Activated CD4-positive, alpha-beta T cell treated with anti-CD3 and anti-CD28 coated beads, Interleukin-10, Interleukin-2, amounts not matched to agents 100 ng/mL and 50 ng/mL, durations not matched to agents 16 hours and 8 hours (primary cell): ENCODE results near the gene XIRP2.

Experiments
- DNase-seq: peaks from one replicate; pipeline ENCODE4 v3.0.0-alpha.2; 2020

Gene XIRP2, protein sequence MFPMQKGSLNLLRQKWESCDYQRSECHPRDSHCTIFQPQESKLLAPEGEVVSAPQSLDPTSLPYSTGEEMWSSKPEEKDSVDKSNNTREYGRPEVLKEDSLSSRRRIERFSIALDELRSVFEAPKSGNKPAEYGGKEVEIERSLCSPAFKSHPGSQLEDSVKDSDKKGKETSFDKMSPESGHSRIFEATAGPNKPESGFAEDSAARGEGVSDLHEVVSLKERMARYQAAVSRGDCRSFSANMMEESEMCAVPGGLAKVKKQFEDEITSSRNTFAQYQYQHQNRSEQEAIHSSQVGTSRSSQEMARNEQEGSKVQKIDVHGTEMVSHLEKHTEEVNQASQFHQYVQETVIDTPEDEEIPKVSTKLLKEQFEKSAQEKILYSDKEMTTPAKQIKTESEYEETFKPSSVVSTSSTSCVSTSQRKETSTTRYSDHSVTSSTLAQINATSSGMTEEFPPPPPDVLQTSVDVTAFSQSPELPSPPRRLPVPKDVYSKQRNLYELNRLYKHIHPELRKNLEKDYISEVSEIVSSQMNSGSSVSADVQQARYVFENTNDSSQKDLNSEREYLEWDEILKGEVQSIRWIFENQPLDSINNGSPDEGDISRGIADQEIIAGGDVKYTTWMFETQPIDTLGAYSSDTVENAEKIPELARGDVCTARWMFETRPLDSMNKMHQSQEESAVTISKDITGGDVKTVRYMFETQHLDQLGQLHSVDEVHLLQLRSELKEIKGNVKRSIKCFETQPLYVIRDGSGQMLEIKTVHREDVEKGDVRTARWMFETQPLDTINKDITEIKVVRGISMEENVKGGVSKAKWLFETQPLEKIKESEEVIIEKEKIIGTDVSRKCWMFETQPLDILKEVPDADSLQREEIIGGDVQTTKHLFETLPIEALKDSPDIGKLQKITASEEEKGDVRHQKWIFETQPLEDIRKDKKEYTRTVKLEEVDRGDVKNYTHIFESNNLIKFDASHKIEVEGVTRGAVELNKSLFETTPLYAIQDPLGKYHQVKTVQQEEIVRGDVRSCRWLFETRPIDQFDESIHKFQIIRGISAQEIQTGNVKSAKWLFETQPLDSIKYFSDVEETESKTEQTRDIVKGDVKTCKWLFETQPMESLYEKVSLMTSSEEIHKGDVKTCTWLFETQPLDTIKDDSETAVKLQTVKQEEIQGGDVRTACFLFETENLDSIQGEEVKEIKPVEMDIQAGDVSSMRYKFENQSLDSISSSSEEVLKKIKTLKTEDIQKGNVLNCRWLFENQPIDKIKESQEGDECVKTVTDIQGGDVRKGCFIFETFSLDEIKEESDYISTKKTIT (N-terminal part only)

DNA sequence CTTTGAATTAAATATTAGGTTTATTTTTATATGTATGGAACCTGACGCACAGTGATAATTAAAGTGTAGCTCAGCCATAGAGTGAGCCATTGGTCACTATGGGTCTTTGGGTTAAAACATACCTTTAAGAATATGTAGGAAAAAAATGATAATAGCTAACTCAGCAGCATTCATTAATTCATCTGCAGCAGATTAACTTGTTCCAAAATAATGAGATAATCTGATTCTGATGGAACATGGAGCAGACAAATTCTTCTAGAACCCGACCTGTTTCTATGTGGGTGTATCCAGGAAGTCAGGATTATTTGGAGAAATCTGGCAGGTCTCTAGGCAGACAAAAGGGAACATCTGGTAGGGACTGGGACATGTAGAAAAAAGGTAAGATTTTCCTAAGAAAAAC, at the start of gene XIRP2:
TSS of gene XIRP2 (plus strand) at position 301 of the 400 bp plus-strand sequence. CDS start 15,003 bp downstream, outside the sequence.
- no peak for DNase-seq

DNA sequence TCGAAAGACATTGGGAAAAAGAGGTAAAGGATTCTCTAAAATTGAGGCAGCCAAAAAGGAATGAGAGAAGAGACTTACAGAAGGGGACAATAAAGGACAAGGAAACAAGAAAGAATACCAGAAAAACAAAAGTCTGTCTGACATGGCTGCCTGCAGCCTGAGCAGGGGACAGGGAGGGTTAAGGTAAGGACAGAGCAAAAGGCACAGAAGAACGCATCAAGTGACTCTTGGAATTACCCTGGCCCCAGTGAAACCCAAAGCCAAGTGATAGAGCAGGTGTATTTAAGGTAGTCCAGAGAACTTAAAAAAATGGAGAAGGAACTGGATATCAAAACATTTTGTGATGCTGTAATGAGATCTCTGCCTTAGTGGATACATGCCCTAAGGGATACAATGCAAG, 47.1 kb upstream of the XIRP2 start:
- DNase-seq: no peak

DNA sequence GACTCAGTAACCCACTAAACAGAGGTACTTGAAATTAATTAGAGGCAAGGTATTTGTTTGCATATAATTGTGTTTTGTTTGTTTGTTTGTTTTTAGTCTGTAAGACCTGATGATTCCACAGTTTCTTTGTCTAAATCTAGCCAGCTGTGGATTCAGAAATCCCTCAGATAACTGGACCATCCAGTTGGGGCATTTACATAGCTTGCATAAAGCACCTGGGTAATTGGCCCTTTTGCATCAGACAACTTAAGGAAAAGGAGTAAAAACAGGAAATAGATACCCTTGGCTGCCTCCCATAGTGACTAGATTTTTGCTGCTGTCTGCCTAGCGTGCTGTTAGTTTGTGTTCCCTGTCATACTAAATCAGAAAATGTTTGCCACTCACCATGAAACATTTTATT, 46.6 kb upstream of the XIRP2 start:
- DNase-seq: no peak

DNA sequence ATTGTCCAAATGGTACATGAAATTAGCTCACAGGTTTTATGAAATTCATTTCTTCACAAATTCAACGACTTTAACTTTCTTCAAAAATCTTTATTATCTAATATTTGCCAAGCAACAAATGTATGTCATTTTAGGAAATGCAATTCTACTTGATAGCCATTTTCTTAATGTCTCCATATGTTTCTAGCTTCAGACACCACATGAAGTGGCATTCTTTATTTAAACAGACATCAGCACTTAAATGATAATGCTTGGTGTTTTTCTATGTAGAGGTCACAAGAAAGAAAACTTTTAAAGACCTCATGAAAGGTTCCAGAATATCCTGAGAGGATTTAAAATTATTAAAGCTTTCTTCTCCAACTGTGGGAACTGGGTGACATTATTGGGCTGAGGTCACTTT, 44.2 kb upstream of the XIRP2 start:
- DNase-seq: no peak

DNA sequence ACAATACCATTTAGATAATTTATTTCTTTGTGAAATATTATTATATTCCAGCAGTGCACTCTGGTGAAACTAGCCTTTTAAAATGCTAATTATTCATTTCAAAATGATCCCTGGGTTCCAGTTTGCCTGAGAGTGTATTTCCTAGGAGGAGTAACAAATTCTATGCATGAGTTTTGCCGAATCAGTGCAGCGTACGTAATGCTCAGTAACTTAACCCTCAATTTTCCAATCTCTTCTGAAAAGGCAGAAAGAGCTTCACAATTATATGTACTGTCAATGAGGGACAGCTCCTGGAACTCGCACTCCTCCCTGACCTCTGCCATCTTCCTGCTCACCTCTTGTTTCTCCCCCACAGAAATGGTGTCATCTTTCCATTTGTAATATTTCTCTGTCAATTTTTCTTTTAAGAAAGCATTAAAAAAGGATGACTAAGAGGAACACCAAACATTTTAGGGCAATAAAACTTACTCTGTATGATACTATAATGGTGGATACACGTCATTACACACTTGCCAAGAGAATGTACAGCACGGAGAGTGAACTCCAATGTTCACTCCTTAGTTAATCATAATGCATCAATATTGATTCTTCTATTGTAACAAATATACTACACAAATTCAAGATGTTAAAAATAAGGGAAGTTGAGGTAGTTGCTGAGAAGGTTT, 25.7 kb upstream of the XIRP2 start:
- DNase-seq: no peak

DNA sequence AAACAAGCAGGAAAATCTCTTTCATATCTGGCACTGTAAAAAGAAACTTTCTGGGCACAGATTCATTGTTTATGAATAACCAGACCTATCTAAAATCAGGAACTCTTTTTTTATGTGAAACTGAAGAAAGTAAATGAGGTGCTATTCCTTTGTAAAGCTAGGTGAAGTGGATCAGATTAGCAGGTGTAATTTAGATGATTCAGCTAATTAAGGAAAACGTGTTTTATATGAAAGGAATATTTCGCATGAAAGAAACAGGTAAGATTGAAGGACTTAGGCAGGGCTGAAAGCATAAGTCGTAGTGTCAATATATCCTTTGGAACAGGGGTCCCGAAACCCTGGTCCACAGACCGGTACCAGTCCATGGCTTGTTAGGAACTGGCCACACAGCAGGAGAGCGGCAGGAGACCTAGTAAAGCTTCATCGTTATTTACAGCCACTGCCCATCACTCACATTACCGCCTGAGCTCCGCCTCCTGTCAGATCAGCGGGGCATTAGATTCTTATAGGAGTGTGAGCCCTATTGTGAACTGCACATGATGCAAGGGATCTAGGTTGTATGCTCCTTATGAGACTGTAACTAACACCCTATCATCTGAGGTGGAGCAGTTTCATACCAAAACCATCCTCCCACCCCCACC, 20.3 kb upstream of the XIRP2 start:
- DNase-seq: no peak

DNA sequence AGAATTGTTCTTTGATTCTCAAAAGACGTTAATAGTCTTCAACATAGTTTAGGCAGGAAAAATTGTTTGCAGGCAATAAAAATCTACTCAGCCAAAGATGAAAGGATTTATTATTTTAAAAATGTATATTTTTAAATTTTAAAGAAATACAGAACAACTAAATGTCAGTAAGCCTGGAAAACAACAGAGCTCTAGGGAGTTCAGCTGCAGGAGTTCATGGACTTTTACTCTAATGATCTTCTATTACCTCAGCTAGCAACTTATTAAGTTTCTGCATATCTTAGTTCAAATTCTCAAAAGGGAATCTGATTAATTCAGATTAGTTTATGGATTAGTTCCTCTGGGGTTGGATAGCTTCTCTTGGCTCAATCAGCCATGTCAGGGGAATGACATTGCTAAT, 17.9 kb upstream of the XIRP2 start:
- no peak for DNase-seq

DNA sequence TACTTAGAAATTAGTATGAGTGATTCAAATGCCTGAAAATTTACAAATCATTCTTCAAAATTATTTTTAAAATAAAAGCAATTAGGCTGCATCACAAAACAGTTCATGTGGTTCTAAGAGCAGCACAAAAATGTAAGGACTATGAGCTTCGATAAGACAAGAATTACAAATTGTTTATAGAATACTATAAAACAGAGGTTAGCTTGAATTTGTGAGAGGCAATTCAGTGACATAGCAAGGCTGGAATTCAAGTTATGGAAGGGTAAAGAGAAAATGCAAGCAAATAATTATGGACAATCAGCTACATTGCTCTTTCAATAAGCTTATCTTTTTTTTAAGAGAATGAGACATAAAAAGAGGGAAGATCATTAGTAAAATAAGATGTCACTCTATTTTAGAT, 7.1 kb upstream of the XIRP2 start:
- no peak for DNase-seq

DNA sequence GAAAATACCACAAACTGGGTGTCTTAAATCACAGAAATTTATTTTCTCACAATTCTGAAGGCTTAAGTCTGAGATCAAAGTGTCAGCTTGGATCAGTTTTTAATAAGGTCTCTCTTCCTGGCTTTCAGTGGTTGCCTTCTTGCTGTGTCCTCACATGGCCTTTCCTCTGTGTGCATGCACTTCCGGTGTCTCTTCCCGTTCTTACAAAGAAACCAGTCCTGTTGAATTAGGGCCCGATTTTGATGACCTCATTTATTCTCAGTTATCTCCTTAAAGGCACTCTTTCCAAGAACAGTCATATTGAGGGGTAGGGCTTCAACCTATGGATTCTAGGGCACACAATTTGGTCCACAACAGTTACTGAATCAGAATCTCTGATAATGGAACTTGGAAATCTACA, 5.4 kb upstream of the XIRP2 start:
- DNase-seq: no peak

DNA sequence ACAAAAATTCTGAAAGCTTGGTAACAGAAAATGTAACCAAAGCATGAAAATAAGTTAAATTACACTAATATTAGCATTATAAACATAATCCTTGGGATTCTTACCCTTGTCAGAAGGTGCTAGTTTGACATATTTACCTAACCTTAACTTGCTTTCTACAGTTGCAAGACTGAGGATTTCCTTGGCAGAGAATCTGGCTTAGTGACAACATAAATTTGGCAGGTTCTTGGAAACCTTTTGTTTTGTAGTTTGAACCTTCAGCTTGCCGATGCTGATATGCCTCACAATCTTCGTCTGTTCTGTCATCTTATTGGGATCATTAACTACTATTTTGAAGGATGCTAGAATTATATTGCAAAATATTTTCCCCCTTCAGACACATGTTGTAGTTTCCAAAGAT, 3.4 kb downstream of the XIRP2 start:
- DNase-seq: no peak

DNA sequence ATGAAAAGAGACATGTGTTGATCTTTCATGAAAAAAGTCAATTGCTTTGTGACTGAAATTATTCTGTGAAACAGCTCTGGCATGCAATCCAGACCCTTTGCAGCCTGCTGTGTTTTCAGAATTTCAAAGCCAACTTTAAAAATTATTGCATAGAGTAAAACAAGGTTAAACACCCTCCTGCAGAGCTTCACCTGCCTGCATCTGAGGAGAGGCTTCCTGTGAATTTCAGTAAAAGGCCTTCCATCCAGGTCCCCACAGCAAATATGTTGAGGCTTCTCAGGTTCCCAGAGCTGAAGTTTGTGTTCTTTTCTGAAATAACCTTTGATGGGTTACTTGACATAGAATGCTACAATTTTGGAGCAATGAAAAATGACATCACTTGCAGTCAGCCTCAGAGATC, 4.1 kb downstream of the XIRP2 start:
- DNase-seq: no peak

DNA sequence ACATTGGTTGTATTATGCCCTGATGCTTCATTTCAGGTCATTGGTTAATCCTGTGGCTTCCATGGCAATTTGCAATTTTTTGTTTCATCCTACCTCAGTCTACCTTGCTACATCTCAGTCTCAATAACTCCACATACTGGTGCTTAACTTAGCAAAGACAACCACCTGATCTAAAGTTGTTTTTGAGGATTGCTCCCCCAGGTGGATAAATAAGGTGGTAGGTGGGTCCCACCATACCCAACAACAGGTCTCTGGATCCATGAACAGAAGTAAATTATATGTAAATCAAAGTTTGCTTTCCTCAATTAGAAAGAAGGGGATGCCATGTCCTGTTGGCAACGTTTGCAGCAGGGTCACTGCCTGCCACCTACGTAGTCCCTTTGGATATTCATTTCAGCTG, 7.0 kb downstream of the XIRP2 start:
- DNase-seq: no peak

DNA sequence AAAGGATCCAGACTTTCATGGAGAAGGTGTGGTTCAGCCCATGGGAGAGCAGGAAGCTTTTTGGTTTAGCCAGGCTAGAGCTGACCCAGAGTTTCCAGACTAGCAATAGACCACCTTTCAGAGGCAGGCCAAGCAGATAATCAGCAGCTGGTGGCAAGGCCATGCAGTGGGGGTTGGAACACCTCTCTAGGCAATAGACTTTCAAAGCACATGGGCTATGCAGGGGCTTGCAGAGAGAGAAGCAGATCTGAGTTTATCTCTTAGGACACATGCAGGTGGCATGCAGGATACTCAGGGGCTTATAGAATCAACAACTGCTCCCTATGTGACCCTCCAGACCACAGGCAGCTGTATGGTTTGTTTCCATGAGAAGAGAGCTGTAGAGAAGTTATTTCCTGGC, 9.4 kb downstream of the XIRP2 start:
- no peak for DNase-seq

DNA sequence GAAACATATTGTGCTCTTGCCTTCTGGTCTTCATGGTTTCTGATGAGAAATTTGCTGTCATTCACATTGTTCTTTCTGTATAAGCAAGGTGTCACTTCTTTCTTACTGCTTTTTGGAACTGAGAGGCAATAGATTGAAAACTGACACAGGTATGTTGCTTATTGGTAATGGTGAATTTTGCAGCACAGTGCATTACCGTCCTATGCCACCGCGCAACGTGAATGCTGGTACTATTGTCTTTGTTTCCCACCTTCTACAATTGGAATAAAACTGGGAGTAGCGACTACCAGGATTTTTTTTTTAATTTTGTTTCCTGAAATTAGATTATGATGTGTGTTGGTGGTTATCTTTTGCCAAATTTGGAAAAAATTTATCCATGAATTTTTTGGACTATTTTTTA, 11.4 kb downstream of the XIRP2 start:
- DNase-seq: no peak

DNA sequence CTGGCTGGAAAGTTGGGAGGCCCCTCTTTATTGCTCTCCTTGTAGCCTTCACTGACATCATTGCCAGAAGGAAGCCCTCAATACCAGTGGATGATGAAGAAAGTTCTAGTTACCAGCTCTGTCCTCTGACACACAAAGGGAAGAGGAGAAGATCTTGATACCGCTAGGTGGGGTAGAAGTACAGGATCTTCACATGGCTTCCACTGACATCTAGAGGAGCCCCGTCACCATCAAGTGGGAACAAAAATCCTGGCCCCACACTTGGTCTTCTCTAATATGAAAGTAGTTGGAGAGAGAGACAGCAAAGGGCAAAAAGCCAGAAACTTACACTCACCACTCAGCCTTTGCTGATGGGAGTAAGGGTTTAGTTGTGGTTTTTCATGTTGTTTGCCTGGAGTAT, 12.4 kb downstream of the XIRP2 start:
- no peak for DNase-seq

DNA sequence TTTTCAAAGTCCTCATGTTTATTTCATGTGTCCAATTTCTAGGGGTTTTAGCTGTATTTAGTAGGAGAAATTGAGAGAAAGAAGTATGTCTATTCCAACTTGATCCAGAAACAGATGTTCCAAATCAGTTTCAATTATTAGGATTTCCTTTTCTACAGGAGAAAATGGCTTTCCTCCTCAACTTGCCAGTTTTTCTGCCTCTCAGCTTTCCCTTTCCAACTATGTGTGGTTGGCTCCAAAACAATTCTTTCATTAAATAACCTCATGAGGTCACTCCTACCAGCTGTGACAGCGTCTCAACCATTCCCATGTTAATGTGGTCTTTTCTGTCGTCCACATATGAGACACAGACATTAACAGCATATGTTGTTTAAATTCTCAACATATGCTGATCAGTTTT, 13.1 kb downstream of the XIRP2 start:
- no peak for DNase-seq

DNA sequence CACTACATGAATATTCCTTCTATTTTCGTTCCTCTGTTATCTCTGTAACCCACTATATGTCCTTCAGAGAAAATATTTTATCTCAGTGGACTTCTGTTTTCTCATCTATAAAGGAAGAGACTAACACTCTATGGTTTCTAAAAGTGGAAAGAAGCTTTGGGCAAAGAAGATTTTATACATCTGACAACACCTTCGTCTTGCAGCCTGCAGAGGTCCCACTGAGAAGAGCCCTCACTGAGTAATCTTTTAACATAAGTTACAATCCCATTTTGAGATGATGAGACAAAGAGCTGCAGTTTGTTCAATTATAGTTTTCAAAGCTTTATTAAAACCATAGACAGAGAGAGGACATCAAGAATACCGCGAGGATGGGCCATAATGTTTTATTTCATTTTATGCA, 28.7 kb downstream of the XIRP2 start:
- DNase-seq: no peak

DNA sequence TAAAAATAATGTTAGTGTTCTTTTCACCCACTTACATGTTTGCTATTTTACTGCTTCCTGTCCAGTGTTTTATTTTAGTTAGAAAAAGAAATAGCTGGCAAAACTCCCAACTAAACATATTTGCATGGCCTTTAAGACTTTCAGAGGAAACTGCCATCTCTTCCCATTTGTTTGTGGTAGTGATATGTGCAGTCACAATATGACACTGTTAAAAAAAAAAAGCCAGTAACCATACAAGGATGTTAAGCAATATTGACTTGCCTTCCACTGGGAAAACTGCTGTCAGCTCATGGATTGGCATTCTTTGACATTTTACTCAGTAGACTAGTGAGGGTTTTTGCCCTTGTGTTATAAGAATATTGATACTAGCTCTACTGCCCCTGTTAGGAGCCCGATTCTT, 29.1 kb downstream of the XIRP2 start:
- DNase-seq: no peak

DNA sequence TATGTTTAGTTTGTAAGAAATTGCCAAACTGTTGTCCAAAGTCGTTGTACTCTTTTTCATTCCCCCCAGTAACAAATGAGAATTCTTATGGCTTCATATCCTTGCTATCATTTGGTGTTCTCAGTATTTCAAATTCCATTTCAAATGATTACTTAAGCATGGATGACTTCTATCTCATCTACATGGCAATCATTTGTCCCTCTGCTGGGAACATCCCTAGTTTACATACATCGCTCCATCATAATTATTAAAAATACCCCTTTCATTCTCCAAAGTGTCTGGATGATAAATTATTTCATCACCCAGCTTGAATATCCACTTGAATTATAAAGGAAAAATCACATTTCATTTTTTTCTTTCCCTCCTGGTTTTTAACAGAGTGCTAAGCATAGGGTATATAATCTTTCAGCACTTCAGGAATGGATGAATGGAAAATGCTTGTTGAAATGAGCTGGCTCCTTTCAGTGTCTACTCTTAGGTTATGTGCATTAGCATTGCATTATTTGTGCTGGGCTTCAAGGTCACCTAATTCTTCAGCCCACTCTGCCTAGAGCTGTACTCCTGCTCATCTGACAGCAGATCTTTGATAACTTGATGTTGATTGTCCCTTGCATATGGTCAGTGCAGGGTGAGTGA, 33.1 kb downstream of the XIRP2 start:
- no peak for DNase-seq

DNA sequence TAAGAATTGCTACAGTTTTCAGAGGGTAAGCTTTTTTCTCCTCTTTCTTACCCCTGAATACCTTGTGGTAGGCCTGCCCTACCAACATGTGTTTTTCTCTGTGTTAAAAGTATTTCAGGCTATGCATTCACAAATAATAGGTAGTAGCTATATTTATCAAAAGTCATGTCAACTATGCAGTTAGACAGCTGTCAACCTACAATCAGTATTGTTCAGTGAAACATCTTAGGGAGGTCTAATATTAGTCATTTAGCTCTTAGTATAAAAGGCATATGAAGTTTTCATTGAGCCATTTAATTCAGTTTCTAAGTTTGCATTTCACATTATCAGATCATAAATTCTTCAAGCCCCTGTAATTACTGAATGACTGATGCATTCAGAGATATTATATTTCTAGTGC, 36.7 kb downstream of the XIRP2 start:
- DNase-seq: no peak

DNA sequence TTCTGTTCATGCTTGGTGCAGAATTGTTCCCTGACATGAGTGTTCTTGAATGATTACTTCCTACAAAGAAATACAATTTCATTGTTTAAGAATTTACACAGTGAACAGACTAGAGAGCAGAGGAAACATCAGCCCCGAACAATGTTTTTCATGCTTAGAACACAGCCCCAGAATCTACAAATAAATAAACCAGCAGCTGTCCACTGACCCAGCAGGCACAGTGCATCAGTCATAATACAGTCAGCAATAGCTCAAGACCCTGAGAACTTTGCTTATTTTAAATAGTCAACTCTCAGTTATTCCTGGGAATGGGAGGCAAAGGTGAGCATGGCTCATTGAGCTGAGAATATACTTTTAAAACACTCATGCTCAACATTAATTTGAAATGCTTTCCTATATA, 38.4 kb downstream of the XIRP2 start:
- no peak for DNase-seq

DNA sequence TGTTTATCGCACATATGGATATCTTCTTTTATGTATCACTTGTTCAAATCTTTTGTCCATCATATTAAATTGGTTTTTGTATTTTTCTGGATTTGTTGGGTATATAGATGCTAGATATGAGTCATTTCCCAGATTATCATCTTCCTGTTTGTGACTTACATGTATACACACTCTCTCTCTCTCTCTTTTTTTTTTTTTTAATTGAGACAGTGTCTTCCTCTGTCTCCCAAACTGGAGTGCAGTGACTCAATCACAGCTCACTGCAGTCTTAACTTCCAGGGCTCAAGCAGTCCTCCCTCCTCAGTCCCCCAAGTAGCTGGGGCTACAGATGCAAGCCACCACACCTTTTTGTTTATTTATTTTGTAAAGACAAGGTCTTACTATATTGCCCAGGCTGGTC, 43.8 kb downstream of the XIRP2 start:
- DNase-seq: no peak
